Activated CD8-positive, alpha-beta memory T cell treated with anti-CD3 and anti-CD28 coated beads for 36 hours (primary cell): ENCODE data around the gene IL9R. TPM values are rescaled to one million over a fixed set of nuclear protein-coding genes. Genes with fewer than 3 reads are reported as not detected.
"Not testable (repeated sequence)": the region's sequence is repeated elsewhere in the genome, so short reads cannot be mapped to it uniquely, and the experiment has no call there.

Source experiments
- CTCF ChIA-PET: fragments of 350-600 bp; sonication (Branson Sonifier 250); formaldehyde crosslinking; loops from one replicate; lab custom pipeline; 2021; ENCODE audit warnings: antibody characterized with exemption; lab: Charles Lee
- POLR2A ChIA-PET: fragments of 350-600 bp; sonication (Branson Sonifier 250); formaldehyde crosslinking; loops from one replicate; lab custom pipeline; 2021; ENCODE audit warnings: antibody characterized with exemption; lab: Charles Lee
- total RNA-seq, 2 experiments: library from RNA; stranded (reverse); gene quantifications; one replicate each; pipeline ENCODE4 v1.2.3, GENCODE V29; 2021

IL9R gene
- total RNA-seq, 2 experiments from 2014 or later: 1.8 to 2.1 TPM

DNA sequence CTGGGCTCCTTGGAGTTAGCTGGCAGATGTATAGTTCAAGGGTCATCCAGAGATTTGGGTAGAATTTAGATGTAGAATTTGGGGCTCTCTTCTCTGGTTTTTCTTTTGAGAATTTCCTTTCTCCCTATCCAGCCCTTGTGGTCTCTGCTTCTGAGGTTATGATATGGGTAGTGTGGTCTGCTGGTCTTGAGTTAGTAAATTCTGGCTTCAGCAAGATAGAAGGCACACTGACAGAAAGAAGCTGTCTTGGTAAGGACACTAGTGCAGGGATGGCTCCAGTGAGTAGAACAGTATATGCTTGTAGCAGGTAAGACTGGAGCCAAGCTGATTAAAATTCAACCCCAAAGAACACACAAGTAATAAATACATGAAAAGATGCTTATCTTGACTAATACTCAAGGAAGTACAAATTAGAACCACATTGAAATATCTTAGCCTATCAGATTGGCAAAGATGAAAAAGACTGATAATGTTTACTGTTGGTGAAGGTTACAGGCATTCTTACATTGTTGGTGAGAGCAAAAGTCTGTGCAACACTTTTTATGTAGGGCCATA is 2.1 kb upstream of the IL9R start:
- CTCF ChIA-PET: no interaction called here
- POLR2A ChIA-PET: no interaction called here

DNA sequence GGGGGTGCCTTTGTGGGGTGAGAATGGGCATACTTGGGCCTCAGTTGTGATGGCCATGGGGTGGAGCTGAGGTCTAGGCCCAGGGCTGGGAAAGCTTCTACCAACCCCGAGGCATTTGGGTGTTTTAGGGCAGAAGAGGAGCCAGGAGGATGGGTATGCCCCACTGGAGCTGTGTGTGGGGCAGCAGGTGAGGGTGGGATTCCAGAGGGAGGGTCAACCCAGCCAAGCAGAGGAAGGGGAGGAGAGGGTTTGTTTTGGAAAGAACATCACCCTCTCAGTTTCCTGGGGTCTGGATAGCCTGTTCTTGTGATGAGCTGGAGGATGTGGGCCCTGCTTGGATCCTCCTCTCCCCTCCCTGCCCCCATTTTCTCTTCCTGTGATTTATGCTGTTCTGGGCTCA is 620 bp downstream of the IL9R start:
- CTCF ChIA-PET: no interaction called here

DNA sequence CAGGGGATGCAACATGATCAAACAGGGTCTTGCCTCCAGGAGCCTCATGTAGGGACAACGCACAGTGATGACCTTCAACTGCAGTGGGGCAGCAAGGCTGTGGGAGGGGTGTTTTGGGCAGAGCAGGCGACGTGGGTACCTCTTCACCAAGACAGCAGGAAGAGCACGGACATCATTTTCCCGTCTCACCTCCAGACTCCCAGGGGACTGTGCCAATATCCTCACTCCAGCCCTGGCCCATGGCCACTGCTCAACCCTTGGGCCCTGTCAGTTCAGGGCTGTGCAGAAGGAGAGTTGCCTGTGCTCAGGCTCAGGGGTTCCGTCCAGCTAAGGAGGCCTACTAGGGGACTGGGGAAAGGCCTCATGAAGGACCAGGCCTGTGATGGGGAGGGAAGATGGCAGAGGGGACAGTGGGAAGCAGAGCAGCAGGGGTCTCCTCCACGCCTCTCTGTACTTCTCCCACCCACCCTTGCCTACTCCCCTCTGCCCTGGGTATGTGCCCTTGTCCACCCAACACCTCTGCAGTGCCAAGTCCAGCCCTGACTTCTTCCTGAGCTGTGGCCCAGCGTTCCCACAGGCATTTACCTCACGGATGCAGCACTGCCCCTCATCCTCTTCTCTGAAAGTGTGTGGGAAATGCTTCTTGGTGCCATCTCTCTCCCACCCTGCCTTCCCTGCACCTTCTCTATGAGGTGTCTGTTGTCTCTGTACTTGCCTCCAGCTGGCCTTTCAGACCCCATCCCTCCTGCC is 1.4 kb downstream of the IL9R start:
- POLR2A ChIA-PET: no interaction called here

More for the DNA sequence above, 620 bp downstream of the IL9R start:
- POLR2A ChIA-PET: no interaction called here

DNA sequence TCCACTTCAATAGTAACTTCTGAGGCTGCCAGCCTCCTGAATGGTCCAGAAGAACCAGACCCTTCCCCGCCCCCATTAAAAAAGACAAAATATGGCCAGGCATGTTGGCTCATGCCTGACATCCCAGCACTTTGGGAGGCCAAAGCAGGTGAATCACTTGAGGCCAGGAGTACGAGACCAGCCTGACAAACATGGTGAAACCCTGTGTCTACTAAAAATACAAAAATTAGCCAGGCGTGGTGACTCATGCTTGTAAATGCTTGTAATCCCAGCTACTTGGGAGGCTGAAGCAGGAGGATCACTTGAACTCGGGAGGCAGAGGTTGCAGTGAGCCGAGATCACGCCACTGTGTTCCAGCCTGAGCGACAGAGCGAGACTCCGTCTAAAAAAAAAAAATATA is 2.3 kb downstream of the IL9R start:
- POLR2A ChIA-PET, CTCF ChIA-PET: not testable (repeated sequence)

More for the DNA sequence above, 1.4 kb downstream of the IL9R start:
- CTCF ChIA-PET: no interaction called here

DNA sequence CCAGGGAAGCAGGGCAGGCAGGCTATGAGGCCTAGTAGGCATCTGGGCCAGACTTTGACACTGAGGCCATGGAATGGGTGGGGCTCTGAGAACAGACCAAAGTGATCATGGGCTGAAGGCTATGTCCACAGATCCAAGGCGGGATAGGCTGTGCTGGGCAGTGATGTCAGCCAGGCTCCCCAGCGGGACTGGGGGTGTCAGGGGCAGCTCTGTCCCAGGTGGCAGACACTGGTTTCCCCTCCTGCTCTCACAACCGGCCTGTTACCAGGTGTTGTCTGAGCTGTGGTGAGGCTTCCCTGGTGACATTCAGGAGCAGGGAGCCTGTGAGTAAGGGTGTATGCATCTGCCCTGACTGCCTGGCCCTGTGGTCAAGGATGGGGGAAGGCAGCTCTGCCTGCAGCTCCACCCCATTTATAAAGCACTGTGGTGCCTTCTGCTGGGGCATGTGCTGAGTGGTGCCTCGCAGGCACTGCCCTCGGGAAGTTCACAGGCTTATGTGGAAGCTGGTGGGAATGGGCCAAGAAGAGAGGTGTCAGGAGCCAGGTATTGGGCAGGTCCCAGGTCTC is 2.9 kb downstream of the IL9R start:
- ChIA-PET CTCF (no interaction called here), POLR2A (no interaction called here)

DNA sequence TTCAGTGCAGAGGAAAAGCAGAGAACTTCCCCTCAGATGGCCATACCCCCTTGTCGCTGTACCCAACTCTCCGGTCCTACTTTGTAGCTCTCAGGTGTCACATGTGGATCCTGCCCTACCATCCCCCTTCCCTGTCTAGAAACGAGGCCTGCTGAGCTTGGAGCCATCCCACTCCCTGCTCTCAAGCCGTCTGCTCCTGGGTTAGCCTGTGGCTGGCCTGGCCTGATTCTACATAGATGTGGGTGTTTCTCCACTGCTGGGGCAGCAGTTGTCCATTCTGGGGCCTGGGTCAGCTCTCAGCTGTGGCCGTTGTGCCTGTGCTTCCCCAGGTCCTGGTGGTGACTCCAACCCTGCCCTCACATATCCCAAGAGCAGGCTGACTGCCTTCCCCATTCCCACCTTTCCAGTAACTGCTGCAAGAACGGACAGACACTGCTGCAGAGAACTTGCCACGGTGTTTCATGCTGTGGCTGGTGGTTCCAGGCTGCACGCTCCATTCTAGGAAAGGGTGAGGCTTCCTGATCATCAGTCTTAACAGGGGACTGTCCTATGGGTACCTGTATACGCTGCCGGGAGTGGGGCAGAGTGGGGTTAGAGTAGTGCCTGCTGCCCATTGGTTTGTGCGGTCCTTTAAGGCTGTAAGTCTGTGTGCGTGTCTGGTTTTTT is 3.6 kb downstream of the IL9R start:
- POLR2A ChIA-PET: no interaction called here
- CTCF ChIA-PET: no interaction called here

DNA sequence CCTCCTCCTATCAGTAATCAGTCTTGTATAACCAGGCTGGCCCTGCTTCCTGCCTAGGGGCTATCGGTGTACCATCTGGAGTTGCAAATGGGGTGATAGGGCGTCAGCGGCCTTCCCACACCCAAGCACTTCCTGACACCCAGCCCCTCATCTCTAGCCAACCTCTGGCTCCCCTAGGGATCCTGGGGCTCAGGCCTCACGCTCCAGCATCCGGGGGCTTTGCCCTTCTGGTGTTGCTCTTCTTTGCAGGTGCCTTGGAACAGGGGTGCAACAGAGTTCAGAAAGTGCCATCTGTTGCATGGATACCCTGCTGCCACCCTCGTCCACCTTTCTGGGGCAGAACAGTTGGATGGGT is 4.1 kb downstream of the IL9R start:
- ChIA-PET CTCF (no interaction called here), POLR2A (no interaction called here)

DNA sequence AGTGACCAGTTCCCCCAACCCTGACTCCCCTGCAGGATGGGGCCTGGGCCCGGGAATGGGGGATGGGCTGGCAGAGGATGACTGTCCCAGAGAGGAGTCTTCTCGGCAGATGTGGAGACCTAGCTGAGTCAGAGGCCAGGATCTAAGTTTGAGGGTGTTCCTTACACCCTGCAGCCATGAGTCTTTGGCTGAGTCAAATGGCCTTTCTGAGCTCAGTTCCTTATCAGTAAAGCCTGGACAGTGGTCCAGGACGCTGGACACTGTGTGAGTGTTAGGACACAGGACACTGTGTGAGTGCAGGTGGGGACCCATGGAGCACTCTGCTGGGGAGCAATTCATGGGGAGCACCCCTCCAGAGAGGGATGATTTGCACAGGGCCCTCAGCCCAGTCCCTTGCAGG is 5.0 kb downstream of the IL9R start:
- ChIA-PET POLR2A (no interaction called here), CTCF (no interaction called here)

DNA sequence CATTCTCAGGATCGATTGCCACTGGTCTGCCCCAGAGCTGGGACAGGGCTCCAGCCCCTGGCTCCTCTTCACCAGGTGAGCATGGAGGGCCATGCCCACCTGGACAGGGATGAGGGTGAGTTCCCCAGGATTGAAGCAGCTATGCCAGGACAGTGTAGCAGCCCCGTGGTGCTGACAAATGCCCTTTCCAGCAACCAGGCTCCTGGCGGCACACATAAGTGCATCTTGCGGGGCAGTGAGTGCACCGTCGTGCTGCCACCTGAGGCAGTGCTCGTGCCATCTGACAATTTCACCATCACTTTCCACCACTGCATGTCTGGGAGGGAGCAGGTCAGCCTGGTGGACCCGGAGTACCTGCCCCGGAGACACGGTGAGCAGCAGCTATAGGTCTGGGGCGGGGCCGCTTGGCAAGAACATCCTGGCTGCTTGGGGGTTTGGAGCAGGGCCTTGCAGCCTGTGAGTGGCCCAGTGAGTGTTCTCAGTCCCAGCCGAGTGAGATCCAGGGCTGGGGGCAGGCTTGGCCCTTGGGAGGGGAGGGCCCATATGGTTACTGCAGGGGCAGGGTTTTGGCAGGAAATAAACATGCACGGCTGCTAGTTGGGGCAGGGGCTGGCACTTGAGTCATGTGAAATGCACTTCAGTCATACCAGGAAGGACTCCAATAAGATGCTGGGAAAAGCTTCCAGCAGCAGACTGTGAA is 6.1 kb downstream of the IL9R start:
- ChIA-PET CTCF (no interaction called here), POLR2A (no interaction called here)

DNA sequence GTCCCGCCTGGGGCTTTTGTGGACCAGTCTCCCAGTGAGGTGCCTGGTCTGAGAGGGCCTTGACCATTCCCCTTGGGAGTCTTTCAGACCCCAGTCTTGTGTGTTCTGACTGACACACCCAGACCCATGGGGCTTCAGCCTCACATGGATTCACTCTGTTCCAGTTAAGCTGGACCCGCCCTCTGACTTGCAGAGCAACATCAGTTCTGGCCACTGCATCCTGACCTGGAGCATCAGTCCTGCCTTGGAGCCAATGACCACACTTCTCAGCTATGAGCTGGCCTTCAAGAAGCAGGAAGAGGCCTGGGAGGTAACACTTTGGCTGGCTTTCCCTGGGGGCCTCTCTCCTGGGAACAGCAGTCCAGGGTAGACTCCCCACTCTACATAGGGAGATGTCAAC is 6.8 kb downstream of the IL9R start:
- CTCF ChIA-PET: no interaction called here
- POLR2A ChIA-PET: no interaction called here

DNA sequence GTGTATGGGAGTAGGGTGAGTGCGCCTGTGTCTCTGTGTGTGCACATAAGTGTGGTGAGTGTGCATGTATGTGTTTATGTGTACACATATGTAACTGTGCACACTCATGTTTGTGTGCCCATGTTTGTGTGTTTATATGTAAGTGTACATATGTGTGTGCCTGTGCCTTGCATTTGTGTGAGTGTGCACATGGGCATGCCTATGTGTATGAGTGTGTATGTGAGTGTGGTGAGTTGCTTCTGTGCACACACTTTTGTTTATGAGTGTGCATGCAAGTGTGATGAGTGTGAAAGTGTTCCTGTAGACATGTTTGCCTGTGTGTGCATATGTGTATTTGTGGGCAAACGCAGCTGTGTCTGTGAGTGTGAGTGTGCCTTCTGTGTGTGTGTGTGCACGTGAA is 7.2 kb downstream of the IL9R start:
- ChIA-PET CTCF (no interaction called here), POLR2A (no interaction called here)

DNA sequence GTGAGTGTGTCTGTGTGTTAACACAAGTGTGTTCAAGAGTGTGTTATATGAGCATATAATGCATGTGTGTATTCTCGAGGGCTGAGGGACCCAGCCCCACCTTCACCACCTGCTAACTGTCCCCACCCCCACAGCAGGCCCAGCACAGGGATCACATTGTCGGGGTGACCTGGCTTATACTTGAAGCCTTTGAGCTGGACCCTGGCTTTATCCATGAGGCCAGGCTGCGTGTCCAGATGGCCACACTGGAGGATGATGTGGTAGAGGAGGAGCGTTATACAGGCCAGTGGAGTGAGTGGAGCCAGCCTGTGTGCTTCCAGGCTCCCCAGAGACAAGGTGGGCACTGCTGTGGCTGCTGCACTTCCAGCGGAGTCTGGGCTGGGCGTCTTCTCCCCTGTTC is 7.6 kb downstream of the IL9R start:
- ChIA-PET CTCF (no interaction called here), POLR2A (no interaction called here)

DNA sequence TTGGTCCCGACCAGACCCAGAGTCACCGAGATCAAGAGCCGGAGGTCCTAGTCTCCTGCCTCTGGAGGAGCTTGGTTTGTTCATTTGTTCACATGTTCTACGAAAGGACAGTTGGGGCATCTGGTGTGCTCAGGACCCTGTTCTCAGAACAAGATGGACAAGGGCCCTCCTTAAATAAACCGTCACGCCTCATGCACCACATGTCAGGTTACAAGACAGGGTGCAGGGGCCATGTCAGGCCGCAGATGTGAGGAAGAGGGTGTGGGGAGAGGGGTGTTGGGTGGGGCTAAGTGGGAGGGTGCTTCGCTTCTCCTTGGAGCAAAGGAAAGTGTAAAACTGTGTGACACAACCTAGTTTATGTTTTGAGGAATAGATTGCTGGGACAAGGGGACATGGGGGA is 9.0 kb downstream of the IL9R start:
- CTCF ChIA-PET, POLR2A ChIA-PET: not testable (repeated sequence)

DNA sequence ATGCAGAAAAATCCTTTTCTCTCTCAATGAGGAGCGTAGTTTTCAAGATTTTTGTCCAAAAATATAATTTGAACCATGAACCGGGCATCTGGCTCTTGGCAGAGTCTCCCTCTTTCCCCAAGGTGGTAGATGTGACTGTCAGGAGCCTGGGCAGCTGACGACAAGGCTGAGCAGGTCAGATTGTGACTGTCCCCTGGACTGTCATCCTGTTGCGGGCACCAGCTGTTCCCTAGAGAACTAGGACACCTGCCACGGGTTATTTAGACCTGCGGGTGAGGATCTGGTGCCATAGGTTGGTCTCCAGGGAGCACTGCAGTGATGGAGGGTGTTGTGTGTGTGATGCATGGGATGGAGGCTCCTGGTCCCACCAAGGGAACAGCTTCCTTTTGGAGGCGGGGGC is 10.9 kb downstream of the IL9R start:
- POLR2A ChIA-PET, CTCF ChIA-PET: not testable (repeated sequence)

DNA sequence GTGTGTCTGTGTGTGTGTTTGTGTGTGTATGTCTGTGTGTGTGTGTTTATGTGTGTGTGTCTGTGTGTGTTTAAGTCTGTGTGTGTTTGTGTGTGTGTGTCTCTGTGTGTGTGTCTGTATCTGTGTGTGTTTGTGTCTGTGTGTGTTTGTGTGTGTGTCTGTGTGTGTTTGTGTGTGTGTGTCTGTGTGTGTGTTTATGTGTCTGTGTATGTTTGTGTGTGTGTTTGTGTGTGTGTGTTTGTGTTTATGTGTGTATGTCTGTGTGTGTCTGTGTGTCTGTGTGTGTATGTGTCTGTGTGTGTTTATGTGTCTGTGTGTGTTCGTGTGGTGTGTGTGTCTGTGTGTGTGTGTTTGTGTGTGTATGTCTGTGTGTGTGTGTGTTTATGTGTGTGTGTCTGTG is 11.4 kb downstream of the IL9R start:
- CTCF ChIA-PET: no interaction called here
- POLR2A ChIA-PET: no interaction called here

DNA sequence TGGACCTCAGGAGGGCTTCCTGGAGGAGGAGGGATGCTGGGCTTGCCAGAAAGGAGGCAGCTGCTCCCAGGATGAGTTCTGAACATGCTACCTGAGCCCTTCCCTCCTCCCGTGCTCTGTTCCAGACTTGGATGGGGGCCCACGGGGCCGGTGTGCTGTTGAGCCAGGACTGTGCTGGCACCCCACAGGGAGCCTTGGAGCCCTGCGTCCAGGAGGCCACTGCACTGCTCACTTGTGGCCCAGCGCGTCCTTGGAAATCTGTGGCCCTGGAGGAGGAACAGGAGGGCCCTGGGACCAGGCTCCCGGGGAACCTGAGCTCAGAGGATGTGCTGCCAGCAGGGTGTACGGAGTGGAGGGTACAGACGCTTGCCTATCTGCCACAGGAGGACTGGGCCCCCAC is 12.2 kb downstream of the IL9R start:
- POLR2A ChIA-PET, CTCF ChIA-PET: not testable (repeated sequence)

DNA sequence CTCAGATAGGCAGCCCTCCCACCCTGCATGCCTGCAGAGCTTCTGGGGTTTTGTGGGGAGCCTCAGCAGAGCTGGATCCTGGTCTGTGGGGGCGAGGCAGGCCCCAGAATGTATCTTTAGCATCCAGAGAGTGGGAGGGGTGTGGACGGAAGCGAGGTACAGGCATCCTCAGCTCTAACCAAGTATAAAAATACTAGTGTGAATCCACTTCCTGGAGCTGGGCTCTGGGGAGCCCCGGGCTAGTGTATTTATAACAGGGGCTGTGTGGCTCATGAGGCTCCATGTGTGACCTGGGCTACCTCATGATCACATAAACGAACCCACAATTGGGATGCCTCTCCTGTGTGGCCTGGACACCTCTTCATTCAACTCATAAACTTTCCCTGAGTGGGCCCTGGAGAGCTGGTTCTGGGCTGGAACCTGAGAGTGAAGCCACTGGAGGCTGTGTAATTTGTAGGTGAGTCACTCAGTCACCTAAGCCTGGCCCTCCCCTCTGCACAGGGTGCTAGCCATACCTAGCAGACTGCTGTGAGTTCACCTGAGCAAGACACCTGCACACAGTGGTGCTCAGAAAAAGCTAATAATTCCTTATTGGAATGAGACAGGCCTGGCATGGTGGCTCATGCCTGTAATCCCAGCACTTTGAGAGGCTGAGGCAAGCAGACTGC is 15.9 kb downstream of the IL9R start:
- CTCF ChIA-PET, POLR2A ChIA-PET: not testable (repeated sequence)

DNA sequence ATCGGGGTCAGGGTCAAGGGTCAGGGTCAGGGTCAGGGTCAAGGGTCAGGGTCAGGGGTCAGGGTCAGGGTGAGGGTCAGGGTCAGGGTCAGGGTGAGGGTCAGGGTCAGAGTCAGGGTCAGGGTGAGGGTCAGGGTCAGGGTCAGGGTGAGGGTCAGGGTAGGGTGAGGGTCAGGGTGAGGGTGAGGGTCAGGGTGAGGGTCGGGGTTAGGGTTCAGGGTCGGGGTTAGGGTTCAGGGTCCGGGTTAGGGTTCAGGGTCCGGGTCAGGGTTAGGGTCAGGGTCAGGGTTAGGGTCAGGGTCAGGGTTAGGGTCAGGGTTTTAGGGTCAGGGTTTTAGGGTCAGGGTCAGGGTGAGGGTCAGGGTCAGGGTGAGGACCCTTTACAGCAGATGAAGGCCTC is 22.4 kb downstream of the IL9R start:
- CTCF ChIA-PET, POLR2A ChIA-PET: not testable (repeated sequence)

DNA sequence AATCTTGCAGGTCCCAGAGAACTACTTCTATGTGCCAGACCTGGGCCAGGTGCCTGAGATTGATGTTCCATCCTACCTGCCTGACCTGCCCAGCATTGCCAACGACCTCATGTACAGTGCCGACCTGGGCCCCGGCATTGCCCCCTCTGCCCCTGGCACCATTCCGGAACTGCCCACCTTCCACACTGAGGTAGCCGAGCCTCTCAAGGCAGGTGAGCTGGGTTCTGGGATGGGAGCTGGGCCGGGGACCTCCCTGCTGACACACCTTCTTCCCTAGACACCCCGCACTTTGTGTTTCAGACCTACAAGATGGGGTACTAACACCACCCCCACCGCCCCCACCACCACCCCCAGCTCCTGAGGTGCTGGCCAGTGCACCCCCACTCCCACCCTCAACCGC is 25.5 kb downstream of the IL9R start:
- POLR2A ChIA-PET, CTCF ChIA-PET: not testable (repeated sequence)

DNA sequence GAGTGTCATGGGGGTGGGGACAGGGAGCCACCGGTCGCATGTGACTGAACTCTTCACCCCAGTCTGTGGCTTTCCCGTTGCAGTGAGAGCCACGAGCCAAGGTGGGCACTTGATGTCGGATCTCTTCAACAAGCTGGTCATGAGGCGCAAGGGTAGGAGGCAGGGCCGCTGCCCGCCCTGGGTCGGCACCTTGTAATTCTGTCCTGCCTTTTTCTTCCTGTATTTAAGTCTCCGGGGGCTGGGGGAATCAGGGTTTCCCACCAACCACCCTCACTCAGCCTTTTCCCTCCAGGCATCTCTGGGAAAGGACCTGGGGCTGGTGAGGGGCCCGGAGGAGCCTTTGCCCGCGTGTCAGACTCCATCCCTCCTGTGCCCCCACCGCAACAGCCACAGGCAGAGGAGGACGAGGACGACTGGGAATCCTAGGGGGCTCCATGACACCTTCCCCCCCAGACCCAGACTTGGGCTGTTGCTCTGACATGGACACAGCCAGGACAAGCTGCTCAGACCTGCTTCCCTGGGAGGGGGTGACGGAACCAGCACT is 27.5 kb downstream of the IL9R start:
- POLR2A ChIA-PET, CTCF ChIA-PET: not testable (repeated sequence)
